ENCODE measurements around the gene CDC16.

DNA sequence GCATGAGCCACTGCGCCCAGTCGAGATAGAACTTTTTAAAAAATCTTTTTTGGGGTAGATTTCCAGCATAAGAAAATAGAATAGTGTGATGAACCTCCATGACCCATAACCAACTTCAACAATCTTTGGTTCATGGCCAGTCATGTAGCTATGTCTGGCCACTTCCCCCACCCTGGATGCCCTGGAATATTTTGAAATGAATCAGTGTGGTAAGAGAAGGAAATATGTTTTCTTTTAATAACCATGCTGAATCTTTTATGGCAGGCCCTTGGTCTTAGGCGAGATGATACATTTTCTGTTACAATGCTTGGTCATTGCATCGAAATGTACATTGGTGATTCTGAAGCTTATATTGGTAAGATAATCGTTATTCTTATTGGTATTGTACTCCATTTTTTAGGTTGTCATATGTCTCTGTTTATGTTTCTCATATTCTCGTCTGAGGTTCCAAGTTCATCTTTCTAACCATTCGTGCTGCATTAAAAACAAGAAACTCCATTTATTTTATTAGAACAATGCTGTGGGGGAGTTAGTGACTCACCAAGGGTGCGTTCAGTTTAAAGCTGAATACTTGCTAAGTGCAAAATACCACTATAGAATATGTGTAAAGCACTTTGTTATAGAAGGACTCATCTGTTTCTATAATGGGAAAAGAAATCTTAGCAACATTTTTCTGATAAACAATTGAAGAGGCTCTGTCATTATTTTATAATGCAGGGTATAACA, 30.4 kb downstream of the CDC16 start:
- TF ChIP-seq, protein P1, sequence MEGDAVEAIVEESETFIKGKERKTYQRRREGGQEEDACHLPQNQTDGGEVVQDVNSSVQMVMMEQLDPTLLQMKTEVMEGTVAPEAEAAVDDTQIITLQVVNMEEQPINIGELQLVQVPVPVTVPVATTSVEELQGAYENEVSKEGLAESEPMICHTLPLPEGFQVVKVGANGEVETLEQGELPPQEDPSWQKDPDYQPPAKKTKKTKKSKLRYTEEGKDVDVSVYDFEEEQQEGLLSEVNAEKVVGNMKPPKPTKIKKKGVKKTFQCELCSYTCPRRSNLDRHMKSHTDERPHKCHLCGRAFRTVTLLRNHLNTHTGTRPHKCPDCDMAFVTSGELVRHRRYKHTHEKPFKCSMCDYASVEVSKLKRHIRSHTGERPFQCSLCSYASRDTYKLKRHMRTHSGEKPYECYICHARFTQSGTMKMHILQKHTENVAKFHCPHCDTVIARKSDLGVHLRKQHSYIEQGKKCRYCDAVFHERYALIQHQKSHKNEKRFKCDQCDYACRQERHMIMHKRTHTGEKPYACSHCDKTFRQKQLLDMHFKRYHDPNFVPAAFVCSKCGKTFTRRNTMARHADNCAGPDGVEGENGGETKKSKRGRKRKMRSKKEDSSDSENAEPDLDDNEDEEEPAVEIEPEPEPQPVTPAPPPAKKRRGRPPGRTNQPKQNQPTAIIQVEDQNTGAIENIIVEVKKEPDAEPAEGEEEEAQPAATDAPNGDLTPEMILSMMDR (conservative IDR thresholded peaks at IDR 0.05; ENCODE audit: low read depth, low read length) = no peak
- no peak for TF ChIP-seq RAD21 (IDR thresholded peaks at IDR 0.05; ENCODE audit: low read length)
- TF ChIP-seq SMC3 (IDR thresholded peaks at IDR 0.05; ENCODE audit: low read depth, low read length) = no peak
- TF ChIP-seq CHD1 (IDR thresholded peaks at IDR 0.05; ENCODE audit: low read depth, low read length) = no peak
- no peak for TF ChIP-seq MAFK (IDR thresholded peaks at IDR 0.05; ENCODE audit: low read depth, low read length)
- peak; percentile 19; the same call in 1 of the 2 replicates for TF ChIP-seq CEBPB (IDR thresholded peaks at IDR 0.05; ENCODE audit: low read depth, low read length)
- no peak for TF ChIP-seq MXI1 (IDR thresholded peaks at IDR 0.05; ENCODE audit: borderline replicate concordance, low read depth, low read length)
- no peak for TF ChIP-seq POLR2A (IDR thresholded peaks at IDR 0.05; ENCODE audit: low read depth, low read length)
- TF ChIP-seq FOS (IDR thresholded peaks at IDR 0.05; ENCODE audit: low read depth, low read length) = no peak
- TF ChIP-seq ELK1 (IDR thresholded peaks at IDR 0.05; ENCODE audit: borderline replicate concordance, low read depth, low read length) = no peak
- no peak for TF ChIP-seq RCOR1 (IDR thresholded peaks at IDR 0.05; ENCODE audit: insufficient replicate concordance, low read length)
- TF ChIP-seq USF2 (IDR thresholded peaks at IDR 0.05; ENCODE audit: low read depth, low read length) = no peak
- no peak for TF ChIP-seq RFX5 (IDR thresholded peaks at IDR 0.05; ENCODE audit: low read depth, low read length)

All from IMR-90 (cell line).